GM19397 (cell line): ENCODE results near the gene KISS1R.
"Not testable (repeated sequence)": the region's sequence is repeated elsewhere in the genome, so short reads cannot be mapped to it uniquely, and the experiment has no call there.

ENCODE experiments used
- ATAC-seq: cut with Tn5 transposase; IDR thresholded peaks from one replicate; pipeline ENCODE4 v1.9.1; 2021; ENCODE audit warnings: mild to moderate bottlenecking, moderate library complexity; ENCODE audit not compliant: unreplicated experiment

Gene KISS1R

DNA sequence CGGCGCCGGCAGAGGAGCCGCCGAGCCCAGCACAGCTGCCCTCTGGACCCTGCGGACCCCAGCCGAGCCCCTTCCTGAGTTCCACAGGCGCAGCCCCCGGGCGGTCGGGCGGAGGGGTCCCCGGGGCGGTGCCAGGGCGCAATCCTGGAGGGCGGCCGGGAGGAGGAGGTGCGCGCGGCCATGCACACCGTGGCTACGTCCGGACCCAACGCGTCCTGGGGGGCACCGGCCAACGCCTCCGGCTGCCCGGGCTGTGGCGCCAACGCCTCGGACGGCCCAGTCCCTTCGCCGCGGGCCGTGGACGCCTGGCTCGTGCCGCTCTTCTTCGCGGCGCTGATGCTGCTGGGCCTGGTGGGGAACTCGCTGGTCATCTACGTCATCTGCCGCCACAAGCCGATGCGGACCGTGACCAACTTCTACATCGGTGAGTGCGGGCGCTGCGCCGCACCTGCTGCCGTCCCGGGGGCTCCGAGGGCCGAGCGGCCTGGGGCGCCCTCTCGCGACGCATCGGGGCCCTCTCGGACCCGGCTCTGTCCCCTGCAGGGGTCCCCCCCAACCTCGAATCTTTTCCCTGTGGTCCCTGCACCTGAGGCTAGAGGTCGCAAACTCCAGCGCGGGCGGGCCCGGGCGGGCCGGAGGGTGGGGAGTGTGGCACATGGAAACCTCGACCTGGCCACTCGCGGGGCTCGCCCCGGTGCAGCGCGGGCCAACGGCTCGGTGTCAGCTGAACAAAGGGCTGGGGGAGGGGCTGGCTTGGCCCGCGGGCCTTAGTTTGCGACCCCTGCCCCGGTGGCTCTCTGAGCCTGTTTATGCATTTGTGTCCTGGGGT lies at the start of gene KISS1R:
Gene KISS1R, plus strand, starts transcription at position 11 of the 829 bp plus-strand sequence. Its CDS starts 170 bp downstream, at position 181.
- ATAC-seq: no peak

DNA sequence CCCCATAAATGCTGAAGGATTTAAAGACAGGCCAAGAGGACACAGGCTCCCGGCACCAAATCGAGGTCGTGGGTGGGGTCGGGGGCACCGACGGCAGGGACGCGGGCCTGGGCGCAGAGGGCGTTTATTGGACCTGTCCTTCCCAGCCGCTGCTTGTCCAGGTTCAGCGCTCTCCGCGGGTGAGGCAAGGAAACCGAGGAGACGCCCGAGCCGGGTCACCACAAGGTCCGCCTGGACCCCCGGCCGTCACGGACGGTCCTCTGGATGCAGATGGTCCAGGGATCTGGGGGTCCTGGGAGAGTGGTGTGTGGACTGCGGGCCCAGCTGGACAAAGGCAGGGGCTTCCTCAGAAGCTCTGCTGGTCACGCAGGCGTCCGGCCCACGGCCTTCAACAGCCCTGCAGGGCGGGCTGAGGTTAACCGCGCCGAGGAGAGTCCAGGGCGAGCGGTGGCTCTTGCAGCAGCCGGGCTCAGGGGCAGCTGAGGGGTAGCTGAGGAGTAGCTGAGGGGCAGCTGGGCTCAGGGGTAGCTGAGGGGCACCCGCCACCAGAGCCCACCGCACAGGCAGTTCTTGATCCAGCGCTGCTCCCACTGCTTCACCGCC lies 49.2 kb upstream of the KISS1R start:
- ATAC-seq: no peak

DNA sequence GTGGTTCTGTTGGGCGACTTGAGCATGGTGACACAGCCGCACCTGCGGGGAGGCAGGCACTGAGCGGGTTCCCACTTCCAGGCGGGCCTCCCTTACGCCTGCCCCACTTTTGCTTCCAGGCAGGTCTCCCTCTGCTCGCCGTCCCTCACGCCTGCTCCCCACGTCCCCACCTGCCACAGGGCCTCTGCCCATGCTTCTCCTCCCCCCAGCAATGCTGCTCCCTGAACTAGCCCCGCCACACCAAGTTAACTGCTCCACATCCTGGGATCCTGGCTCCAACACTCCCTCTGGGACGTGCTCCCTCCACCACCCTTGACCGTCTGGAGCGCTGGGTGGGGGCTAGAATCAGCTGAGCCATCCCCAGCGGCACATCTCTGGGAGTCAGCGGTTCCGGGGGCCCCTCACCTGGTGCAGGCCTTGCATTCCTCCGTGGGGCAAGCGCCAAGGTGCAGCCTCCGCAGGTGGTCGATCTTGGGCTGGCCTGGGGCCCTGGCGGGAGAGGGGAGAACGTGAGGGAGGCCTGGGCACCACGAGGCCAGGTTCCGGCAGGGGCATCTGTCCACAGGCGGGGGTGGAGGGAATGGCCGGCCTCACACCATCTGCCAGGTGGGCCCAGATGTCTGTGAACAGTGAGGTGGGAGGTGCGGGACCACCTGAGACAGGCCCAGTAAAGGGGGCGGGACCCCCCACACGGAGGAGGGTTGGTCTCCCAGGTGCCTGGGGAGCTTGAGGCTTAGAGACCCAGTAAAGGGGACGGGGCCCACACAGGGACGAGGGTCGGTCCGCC lies 48.5 kb upstream of the KISS1R start:
- no peak for ATAC-seq

DNA sequence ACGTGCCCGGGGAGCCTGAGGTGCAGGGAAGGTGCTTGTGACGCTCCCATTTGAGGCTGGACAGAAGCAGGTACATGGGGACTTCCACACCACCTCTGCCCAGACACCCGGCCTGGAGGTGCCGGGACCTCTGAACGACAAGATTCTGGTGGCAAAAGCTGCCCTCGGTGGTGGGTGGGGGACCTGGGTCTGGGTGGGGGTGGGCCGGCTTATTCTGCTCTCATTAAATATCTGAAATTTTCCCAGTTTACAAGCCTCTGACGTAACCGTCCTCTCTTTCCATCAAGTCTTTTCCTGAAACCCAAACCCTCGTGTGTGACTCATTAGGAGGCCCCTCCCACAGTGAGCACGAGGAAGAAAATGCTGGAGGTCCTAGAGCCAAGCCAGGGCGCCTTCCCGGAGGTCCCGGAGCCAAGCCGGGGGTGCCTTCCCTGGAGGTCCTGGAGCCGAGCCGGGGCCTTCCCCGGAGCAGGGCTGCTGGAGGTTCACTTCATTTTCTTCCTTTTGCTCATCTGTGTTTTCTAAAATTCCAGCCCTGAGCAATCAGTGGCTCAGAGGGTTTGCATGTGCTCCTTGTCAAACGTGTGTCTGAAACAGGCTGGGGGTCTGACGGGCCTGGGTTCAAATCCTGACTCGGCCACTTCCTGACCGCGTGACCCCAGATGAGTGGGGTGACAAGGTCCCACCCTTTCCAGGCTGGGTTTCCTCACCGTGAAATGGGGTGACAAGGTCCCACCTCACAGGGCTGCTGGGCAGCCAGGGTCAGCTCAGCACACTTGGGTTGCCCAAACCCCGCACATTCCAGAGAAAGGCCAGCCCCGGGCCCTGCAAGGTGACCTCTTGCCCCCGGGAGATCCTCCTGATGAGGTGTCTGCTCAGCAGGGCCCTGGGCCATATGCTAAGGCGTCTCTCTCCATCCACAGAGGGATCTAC lies 47.6 kb upstream of the KISS1R start:
- ATAC-seq: no peak

GRCh38 chr19:870314-870713 lies 46.8 kb upstream of the KISS1R start:
- ATAC-seq: no peak

DNA sequence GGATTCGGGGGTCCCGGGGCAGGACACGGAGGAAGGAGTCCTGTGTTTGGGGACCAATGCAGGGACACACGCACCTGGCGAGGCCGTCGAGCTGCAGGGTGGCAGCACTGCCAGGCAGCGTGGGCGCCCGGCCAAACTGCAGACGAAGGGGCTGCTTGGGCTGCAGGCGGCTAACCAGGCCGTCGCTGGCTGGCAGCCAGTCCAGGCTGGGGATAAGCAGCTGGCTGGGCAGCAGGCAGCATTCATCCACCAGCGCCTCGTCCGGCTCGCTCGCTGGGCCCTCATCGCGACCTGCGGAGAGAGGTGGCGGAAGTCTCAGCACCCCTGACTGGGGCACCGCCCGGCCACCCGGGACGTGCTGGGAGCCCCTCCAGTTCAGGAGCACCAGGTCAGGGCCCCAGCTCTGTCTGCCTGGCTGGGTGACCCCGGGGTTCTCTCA lies 46.2 kb upstream of the KISS1R start:
- ATAC-seq: no peak

- ATAC-seq: no peak
Observed at GRCh38 chr19:871446-872265, 45.5 kb upstream of the KISS1R start.

GRCh38 chr19:872266-872951 lies 44.7 kb upstream of the KISS1R start:
- no peak for ATAC-seq

DNA sequence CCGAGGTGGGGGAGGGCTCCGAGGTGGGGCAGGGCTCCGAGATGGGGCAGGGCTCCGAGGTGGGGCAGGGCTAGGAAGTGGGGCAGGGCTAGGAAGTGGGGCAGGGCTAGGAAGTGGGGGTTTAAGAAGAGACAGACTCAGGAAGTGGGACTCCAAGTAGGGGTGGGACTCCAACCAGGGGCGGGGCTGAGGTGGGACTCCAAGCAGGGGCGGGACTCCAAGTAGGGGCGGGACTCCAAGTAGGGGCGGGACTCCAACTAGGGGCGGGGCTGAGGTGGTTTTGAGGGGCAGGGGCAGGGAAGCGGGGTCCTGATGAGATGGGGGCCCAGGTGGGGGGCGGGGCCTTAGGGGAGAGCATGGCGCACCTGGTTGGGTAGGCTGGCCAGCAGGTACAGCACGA lies 44.0 kb upstream of the KISS1R start:
- no peak for ATAC-seq

- no peak for ATAC-seq
Observed at GRCh38 chr19:873561-874041, 43.5 kb upstream of the KISS1R start.

DNA sequence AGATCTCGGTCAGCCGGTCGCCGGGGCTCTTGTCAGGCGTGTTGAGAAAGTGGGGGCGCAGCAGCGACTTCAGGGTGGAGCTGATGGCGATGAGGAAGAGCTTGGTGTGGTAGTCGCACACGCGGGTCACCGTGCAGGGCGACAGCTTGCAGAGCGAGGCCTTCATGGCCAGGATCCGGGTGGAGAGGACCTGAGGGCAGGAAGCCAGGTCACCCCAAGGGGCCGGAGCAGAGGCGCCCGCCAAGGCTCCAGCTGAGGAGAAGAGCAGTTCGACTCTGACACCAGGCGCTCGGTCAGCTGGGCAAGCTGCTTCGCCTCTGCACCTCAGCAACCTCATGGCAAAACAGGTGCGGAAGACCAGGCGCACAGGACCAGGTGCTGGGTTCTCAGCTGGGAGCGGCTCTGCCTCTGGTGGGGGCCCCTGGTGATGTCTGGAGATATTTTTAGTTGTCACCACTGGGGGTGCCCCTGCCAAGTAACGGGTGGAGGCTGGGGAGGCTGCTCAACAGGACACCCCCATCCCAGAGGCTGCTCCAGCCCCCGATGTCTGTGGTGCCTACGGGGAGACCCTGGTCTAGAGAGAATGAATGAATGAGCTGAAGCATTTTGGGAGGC lies 41.8 kb upstream of the KISS1R start:
- ATAC-seq: no peak

DNA sequence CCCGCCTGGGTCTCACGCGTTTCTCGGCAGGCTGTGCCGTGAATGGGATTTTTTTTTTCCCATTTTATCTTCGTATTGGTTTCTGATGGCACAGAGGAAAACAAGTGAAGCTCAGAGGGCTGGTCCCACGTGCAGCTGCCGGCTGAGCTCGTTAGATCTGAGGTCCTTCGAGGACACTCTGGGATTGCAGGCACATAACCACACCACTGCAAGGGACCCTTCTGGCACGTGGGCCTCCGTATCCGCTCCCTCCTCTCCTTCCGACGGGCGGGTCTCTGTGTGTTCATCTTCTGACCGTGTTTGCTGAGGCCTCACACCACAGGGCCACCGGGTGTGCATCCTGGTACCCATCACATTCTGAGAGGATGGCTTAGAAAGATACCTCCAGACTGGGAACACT lies 41.0 kb upstream of the KISS1R start:
- no peak for ATAC-seq

GRCh38 chr19:876780-877314 lies 40.3 kb upstream of the KISS1R start:
- no peak for ATAC-seq

- not testable (repeated sequence) for ATAC-seq
Observed at GRCh38 chr19:877992-878660, 39.0 kb upstream of the KISS1R start.

- not testable (repeated sequence) for ATAC-seq
Observed at GRCh38 chr19:878751-879561, 38.2 kb upstream of the KISS1R start.

GRCh38 chr19:879711-880438 lies 37.3 kb upstream of the KISS1R start:
- ATAC-seq: no peak
